GM23338 (cell line): ENCODE results near the gene OMP. TPM values are rescaled to one million over a fixed set of nuclear protein-coding genes. Genes with fewer than 3 reads are reported as not detected.

Experiments used
- ATAC-seq: fragments of 200-7000 bp; cut with Tn5 transposase; 3 replicates; pipeline ENCODE4 v1.9.1; 2020
- DNase-seq: peaks from one replicate; pipeline ENCODE4 v3.0.0-alpha.2; 2015; ENCODE audit warnings: low spot score
- H2AFZ ChIP-seq: fragments of 200-600 bp; sonication (generic); 2 replicates; pipeline ENCODE4 v1.8.0; 2016; ENCODE audit warnings: antibody characterized with exemption, mild to moderate bottlenecking, moderate library complexity
- H3F3A ChIP-seq: fragments of 200-600 bp; sonication (generic); replicated peaks from 2 replicates; pipeline ENCODE4 v1.8.0; 2017; ENCODE audit warnings: antibody characterized with exemption, mixed run types, low read depth
- H3K27ac ChIP-seq: fragments of 200-600 bp; sonication (generic); 2 replicates; pipeline ENCODE4 v1.6.1; 2016; ENCODE audit warnings: low read depth
- H3K27me3 ChIP-seq: fragments of 200-600 bp; sonication (generic); 2 replicates; pipeline ENCODE4 v1.8.0; 2016; ENCODE audit warnings: mild to moderate bottlenecking, mixed run types, moderate library complexity; ENCODE audit not compliant: insufficient read depth
- H3K36me3 ChIP-seq: fragments of 200-600 bp; sonication (generic); 2 replicates; pipeline ENCODE4 v1.8.0; 2016; ENCODE audit warnings: mild to moderate bottlenecking; ENCODE audit not compliant: insufficient read depth
- H3K4me1 ChIP-seq: fragments of 200-600 bp; sonication (generic); 2 replicates; pipeline ENCODE4 v1.8.0; 2016; ENCODE audit warnings: mild to moderate bottlenecking, moderate library complexity; ENCODE audit not compliant: insufficient read depth
- H3K4me2 ChIP-seq: fragments of 200-600 bp; sonication (generic); 2 replicates; pipeline ENCODE4 v1.7.1; 2017; ENCODE audit warnings: mixed run types
- H3K4me3 ChIP-seq: fragments of 200-600 bp; sonication (generic); 2 replicates; pipeline ENCODE4 v1.6.1; 2016; ENCODE audit warnings: mixed run types
- H3K79me2 ChIP-seq: fragments of 200-600 bp; sonication (generic); replicated peaks from 2 replicates; pipeline ENCODE4 v1.8.0; 2017; ENCODE audit warnings: mild to moderate bottlenecking; ENCODE audit not compliant: insufficient read depth
- H3K9me2 ChIP-seq: fragments of 200-600 bp; sonication (generic); 2 replicates; pipeline ENCODE4 v1.8.0; 2017; ENCODE audit not compliant: insufficient read depth
- H4K20me1 ChIP-seq: fragments of 200-600 bp; sonication (generic); replicated peaks from 2 replicates; pipeline ENCODE4 v1.8.0; 2017; ENCODE audit warnings: mild to moderate bottlenecking; ENCODE audit not compliant: insufficient read depth
- H3K27ac Mint-ChIP-seq: 2 replicates; pipeline ENCODE4 v1.8.0; 2020; ENCODE audit warnings: inconsistent platforms, mild to moderate bottlenecking, moderate library complexity, mixed read lengths
- H3K27me3 Mint-ChIP-seq: 3 replicates; pipeline ENCODE4 v1.8.0; 2022; ENCODE audit warnings: low read depth, mild to moderate bottlenecking, moderate library complexity, mixed read lengths, inconsistent platforms; ENCODE audit not compliant: insufficient read depth, poor library complexity
- H3K36me3 Mint-ChIP-seq: 3 replicates; pipeline ENCODE4 v1.8.0; 2021; ENCODE audit warnings: low read depth, mild to moderate bottlenecking, inconsistent platforms, moderate library complexity, mixed read lengths
- H3K4me1 Mint-ChIP-seq: 3 replicates; pipeline ENCODE4 v1.8.0; 2020; ENCODE audit warnings: mild to moderate bottlenecking, inconsistent platforms, mixed read lengths
- H3K4me3 Mint-ChIP-seq: 3 replicates; pipeline ENCODE4 v1.8.0; 2021; ENCODE audit warnings: moderate library complexity, mild to moderate bottlenecking, inconsistent platforms, mixed read lengths
- H3K9me3 Mint-ChIP-seq: 3 replicates; pipeline ENCODE4 v1.8.0; 2020; ENCODE audit warnings: moderate library complexity, mild to moderate bottlenecking, inconsistent platforms, mixed read lengths
- CREB1 ChIP-seq: fragments of 250-450 bp; sonication (Bioruptor Pico); IDR thresholded peaks from 2 replicates; pipeline ENCODE4 v1.5.0; 2020; ENCODE audit warnings: low read depth, mild to moderate bottlenecking, moderate library complexity
- EZH2 ChIP-seq: fragments of 200-600 bp; sonication (generic); IDR thresholded peaks from one replicate; pipeline ENCODE4 v1.8.0; 2017; ENCODE audit warnings: antibody characterized with exemption, mild to moderate bottlenecking, low read depth; ENCODE audit not compliant: unreplicated experiment
- POLR2AphosphoS5 ChIP-seq: IDR thresholded peaks from 2 replicates; pipeline ENCODE4 v1.6.1; 2016; ENCODE audit warnings: antibody characterized with exemption, low read depth
- STAT1 ChIP-seq: IDR thresholded peaks from one replicate; pipeline ENCODE4 v1.6.1; 2016; ENCODE audit warnings: antibody characterized with exemption; ENCODE audit not compliant: unreplicated experiment
- polyA plus RNA-seq: library from polyadenylated mRNA; unstranded; fragments of >200 nt; fragmentation: Nextera tagmentation; extraction: Ambion mirVana; gene quantifications from 2 replicates; pipeline ENCODE4 v1.2.1, GENCODE V29; 2016
- total RNA-seq: library from RNA; depleted of rRNA; stranded (reverse); fragments of >200 nt; shearing (Covaris generic); gene quantifications from 2 replicates; pipeline ENCODE4 v1.2.3, GENCODE V29; 2014
- TF ChIP-seq, protein P1 (sequence below): fragments of 250-450 bp; sonication (Bioruptor Pico); IDR thresholded peaks from 2 replicates; pipeline ENCODE4 v1.5.0; 2020; ENCODE audit warnings: mild to moderate bottlenecking, moderate library complexity
- TF ChIP-seq, protein P2 (sequence below): IDR thresholded peaks from 2 replicates; pipeline ENCODE4 v1.6.1; 2016; ENCODE audit warnings: antibody characterized with exemption
- TF ChIP-seq, protein P3 (sequence below): IDR thresholded peaks from one replicate; pipeline ENCODE4 v1.6.1; 2018; ENCODE audit warnings: antibody characterized with exemption; ENCODE audit not compliant: unreplicated experiment

Gene OMP
- total and polyA plus RNA-seq, 2 experiments from 2014 or later, result 1.0 TPM; not detected in 1

DNA sequence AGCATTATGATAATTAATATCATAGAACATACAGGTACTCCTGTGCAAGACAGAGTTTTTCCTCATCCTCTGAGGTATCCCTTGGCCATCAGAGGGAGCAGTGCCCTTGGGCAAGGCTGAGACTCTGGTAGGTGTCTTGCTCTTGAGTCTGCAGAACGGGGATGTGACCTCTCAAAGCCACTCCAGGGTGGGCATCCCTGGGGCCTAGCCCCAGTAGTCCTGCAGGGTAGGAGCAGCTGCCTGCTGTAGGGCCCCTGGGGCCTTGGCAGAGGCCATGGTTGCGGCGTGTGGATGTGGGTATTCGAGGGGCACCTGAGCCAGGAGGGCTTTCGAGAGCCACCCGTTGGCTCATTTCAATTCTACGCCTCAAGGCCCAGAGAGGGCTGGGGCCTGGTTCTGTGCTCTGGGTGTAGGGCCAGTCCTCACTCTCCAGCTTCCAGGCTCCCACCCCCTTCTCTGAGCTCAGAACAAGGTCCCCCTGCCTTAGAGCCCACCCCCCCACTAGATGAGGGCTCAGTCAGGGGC lies 7.7 kb upstream of the OMP start (continued):
- TF ChIP-seq, protein P1, sequence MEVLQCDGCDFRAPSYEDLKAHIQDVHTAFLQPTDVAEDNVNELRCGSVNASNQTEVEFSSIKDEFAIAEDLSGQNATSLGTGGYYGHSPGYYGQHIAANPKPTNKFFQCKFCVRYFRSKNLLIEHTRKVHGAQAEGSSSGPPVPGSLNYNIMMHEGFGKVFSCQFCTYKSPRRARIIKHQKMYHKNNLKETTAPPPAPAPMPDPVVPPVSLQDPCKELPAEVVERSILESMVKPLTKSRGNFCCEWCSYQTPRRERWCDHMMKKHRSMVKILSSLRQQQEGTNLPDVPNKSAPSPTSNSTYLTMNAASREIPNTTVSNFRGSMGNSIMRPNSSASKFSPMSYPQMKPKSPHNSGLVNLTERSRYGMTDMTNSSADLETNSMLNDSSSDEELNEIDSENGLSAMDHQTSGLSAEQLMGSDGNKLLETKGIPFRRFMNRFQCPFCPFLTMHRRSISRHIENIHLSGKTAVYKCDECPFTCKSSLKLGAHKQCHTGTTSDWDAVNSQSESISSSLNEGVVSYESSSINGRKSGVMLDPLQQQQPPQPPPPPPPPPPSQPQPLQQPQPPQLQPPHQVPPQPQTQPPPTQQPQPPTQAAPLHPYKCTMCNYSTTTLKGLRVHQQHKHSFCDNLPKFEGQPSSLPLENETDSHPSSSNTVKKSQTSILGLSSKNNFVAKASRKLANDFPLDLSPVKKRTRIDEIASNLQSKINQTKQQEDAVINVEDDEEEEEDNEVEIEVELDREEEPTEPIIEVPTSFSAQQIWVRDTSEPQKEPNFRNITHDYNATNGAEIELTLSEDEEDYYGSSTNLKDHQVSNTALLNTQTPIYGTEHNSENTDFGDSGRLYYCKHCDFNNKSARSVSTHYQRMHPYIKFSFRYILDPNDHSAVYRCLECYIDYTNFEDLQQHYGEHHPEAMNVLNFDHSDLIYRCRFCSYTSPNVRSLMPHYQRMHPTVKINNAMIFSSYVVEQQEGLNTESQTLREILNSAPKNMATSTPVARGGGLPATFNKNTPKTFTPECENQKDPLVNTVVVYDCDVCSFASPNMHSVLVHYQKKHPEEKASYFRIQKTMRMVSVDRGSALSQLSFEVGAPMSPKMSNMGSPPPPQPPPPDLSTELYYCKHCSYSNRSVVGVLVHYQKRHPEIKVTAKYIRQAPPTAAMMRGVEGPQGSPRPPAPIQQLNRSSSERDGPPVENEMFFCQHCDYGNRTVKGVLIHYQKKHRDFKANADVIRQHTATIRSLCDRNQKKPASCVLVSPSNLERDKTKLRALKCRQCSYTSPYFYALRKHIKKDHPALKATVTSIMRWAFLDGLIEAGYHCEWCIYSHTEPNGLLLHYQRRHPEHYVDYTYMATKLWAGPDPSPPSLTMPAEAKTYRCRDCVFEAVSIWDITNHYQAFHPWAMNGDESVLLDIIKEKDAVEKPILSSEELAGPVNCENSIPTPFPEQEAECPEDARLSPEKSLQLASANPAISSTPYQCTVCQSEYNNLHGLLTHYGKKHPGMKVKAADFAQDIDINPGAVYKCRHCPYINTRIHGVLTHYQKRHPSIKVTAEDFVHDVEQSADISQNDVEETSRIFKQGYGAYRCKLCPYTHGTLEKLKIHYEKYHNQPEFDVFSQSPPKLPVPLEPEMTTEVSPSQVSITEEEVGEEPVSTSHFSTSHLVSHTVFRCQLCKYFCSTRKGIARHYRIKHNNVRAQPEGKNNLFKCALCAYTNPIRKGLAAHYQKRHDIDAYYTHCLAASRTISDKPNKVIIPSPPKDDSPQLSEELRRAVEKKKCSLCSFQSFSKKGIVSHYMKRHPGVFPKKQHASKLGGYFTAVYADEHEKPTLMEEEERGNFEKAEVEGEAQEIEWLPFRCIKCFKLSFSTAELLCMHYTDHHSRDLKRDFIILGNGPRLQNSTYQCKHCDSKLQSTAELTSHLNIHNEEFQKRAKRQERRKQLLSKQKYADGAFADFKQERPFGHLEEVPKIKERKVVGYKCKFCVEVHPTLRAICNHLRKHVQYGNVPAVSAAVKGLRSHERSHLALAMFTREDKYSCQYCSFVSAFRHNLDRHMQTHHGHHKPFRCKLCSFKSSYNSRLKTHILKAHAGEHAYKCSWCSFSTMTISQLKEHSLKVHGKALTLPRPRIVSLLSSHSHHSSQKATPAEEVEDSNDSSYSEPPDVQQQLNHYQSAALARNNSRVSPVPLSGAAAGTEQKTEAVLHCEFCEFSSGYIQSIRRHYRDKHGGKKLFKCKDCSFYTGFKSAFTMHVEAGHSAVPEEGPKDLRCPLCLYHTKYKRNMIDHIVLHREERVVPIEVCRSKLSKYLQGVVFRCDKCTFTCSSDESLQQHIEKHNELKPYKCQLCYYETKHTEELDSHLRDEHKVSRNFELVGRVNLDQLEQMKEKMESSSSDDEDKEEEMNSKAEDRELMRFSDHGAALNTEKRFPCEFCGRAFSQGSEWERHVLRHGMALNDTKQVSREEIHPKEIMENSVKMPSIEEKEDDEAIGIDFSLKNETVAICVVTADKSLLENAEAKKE (CRISPR knock-in tag), result no peak

DNA sequence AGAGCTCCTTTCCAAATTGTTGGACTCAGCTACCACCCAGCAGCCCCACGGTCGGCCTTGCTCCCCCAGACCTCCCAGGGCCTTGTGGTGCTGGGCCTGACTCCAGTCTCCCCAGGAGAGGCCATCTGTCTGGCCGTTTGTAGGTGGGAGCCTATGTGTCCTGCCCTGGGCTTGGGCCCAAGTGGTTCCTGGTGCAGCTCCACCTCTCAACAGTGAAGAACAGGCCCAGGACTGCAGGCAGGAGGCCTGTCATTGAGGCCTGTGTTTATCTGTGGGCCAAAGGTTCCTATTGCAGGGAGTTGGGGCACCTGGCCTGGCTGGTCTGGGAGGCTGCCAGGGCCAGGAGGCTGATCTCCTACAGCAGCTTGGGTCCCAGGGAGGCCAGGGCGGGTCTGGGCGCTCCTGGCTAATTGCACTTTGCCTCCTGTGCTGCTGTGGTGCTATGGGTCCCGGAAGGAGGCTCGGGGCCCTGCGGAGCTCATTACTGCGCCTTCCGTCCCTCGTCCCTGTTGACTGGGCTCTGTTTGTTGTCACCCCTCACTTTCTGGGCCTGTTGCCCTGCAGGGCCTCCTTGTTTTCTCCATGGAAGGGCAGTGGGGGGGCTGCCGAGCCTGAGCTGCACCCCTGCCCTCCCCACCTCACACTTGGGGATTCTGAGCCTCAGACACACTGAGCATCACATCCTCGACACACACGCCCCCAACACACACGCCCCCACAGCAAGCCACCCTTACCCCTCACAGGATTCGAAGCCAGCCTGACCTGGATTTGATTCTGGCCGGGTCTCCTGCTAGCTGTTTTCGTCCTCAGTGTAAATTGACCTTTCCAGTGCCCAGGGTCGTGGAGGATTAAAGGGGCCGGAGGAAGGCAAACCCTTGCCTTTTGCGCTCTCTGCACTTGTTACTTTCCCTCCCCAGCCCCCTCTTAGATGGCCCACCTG lies 6.8 kb upstream of the OMP start:
- peaks cover 8% of the 10 kb centered on the region for H3K4me1 Mint-ChIP-seq
- Histone ChIP-seq H2AFZ (no peak overlapping the region), H3K27ac (no peak overlapping the region), H3K4me3 (no peak overlapping the region), H4K20me1 (no peaks in the 10 kb centered on the region; the same call in 1 of the 2 replicates), H3F3A (no peaks in the 10 kb centered on the region), H3K27me3 (no peaks in the 10 kb centered on the region), H3K4me2 (no peak overlapping the region), H3K4me1 (no peaks in the 10 kb centered on the region; the same call in 1 of the 2 replicates), H3K9me2 (0 out of 2 replicates have a peak, but pooled peaks cover 2% of the 10 kb centered on the region), H3K79me2 (no peaks in the 10 kb centered on the region), H3K36me3 (no peaks in the 10 kb centered on the region)
- H3K36me3 Mint-ChIP-seq, result peaks cover 12% of the 10 kb centered on the region
- no peak for DNase-seq
- H3K9me3 Mint-ChIP-seq, result peaks cover 19% of the 10 kb centered on the region
- TF ChIP-seq, protein P2, sequence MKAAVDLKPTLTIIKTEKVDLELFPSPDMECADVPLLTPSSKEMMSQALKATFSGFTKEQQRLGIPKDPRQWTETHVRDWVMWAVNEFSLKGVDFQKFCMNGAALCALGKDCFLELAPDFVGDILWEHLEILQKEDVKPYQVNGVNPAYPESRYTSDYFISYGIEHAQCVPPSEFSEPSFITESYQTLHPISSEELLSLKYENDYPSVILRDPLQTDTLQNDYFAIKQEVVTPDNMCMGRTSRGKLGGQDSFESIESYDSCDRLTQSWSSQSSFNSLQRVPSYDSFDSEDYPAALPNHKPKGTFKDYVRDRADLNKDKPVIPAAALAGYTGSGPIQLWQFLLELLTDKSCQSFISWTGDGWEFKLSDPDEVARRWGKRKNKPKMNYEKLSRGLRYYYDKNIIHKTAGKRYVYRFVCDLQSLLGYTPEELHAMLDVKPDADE, result no peak
- TF ChIP-seq STAT1 (no peak), EZH2 (no peak), POLR2AphosphoS5 (no peak), CREB1 (CRISPR knock-in tag) (no peak)
- TF ChIP-seq, protein P3, sequence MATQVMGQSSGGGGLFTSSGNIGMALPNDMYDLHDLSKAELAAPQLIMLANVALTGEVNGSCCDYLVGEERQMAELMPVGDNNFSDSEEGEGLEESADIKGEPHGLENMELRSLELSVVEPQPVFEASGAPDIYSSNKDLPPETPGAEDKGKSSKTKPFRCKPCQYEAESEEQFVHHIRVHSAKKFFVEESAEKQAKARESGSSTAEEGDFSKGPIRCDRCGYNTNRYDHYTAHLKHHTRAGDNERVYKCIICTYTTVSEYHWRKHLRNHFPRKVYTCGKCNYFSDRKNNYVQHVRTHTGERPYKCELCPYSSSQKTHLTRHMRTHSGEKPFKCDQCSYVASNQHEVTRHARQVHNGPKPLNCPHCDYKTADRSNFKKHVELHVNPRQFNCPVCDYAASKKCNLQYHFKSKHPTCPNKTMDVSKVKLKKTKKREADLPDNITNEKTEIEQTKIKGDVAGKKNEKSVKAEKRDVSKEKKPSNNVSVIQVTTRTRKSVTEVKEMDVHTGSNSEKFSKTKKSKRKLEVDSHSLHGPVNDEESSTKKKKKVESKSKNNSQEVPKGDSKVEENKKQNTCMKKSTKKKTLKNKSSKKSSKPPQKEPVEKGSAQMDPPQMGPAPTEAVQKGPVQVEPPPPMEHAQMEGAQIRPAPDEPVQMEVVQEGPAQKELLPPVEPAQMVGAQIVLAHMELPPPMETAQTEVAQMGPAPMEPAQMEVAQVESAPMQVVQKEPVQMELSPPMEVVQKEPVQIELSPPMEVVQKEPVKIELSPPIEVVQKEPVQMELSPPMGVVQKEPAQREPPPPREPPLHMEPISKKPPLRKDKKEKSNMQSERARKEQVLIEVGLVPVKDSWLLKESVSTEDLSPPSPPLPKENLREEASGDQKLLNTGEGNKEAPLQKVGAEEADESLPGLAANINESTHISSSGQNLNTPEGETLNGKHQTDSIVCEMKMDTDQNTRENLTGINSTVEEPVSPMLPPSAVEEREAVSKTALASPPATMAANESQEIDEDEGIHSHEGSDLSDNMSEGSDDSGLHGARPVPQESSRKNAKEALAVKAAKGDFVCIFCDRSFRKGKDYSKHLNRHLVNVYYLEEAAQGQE, result no peak
- peaks cover 5% of the 10 kb centered on the region for H3K27me3 Mint-ChIP-seq
- no peak overlapping the region for H3K27ac Mint-ChIP-seq
- H3K4me3 Mint-ChIP-seq, result no peak overlapping the region
- no peak for ATAC-seq
